Chondrocyte (in vitro differentiated cells): ENCODE data around the gene KRT85. TPM values are rescaled to one million over a fixed set of nuclear protein-coding genes. Genes with fewer than 3 reads are reported as not detected.

Experiments used
- DNase-seq: peaks from one replicate; pipeline ENCODE4 v3.0.0; 2021; ENCODE audit warnings: mixed read lengths, low spot score
- H3K27ac Mint-ChIP-seq: one replicate; pipeline ENCODE4 v1.8.0; 2021; ENCODE audit warnings: mild to moderate bottlenecking, moderate library complexity, mixed read lengths; ENCODE audit not compliant: unreplicated experiment
- H3K27me3 Mint-ChIP-seq: 2 replicates; pipeline ENCODE4 v1.8.0; 2021; ENCODE audit warnings: low read depth, mixed read lengths
- H3K36me3 Mint-ChIP-seq: 2 replicates; pipeline ENCODE4 v1.8.0; 2021; ENCODE audit warnings: low read depth, mixed read lengths
- H3K4me1 Mint-ChIP-seq: 2 replicates; pipeline ENCODE4 v1.8.0; 2021; ENCODE audit warnings: low read depth, mild to moderate bottlenecking, mixed read lengths
- H3K4me3 Mint-ChIP-seq: one replicate; pipeline ENCODE4 v1.8.0; 2021; ENCODE audit warnings: mild to moderate bottlenecking, moderate library complexity, mixed read lengths; ENCODE audit not compliant: unreplicated experiment
- H3K9me3 Mint-ChIP-seq: 2 replicates; pipeline ENCODE4 v1.8.0; 2021; ENCODE audit warnings: low read depth, mixed read lengths
- CTCF ChIP-seq: fragments of 200-600 bp; sonication (generic); IDR thresholded peaks from 2 replicates; pipeline ENCODE4 v1.5.0; 2021; ENCODE audit warnings: antibody characterized with exemption, mild to moderate bottlenecking, moderate library complexity
- total RNA-seq: library from RNA; stranded (reverse); gene quantifications from 3 replicates; pipeline ENCODE4 v1.2.1, GENCODE V29; 2021

Gene KRT85
- total RNA-seq, 1 donor from 2014 or later = not detected

- Mint-ChIP-seq H3K27ac (no peak overlapping the region), H3K4me3 (no peak overlapping the region), H3K9me3 (no peaks in the 10 kb centered on the region), H3K36me3 (no peaks in the 10 kb centered on the region), H3K27me3 (peaks cover 39% of the 10 kb centered on the region), H3K4me1 (peaks cover 4% of the 10 kb centered on the region)
- no peak for DNase-seq
- TF ChIP-seq CTCF = no peak
Observed at GRCh38 chr12:52353766-52354165, 13.5 kb downstream of the KRT85 start.

GRCh38 chr12:52352951-52353350, 14.3 kb downstream of the KRT85 start:
- DNase-seq = no peak
- Mint-ChIP-seq H3K9me3 (no peaks in the 10 kb centered on the region), H3K4me1 (peaks cover 4% of the 10 kb centered on the region), H3K27me3 (peaks cover 43% of the 10 kb centered on the region), H3K36me3 (no peaks in the 10 kb centered on the region), H3K27ac (no peak overlapping the region), H3K4me3 (no peak overlapping the region)
- no peak for TF ChIP-seq CTCF

- no peak overlapping the region for H3K27ac Mint-ChIP-seq
- no peak overlapping the region for H3K4me3 Mint-ChIP-seq
- H3K27me3 Mint-ChIP-seq = peaks cover 47% of the 10 kb centered on the region
- no peaks in the 10 kb centered on the region for H3K36me3 Mint-ChIP-seq
- DNase-seq = no peak
- H3K4me1 Mint-ChIP-seq = peaks cover 4% of the 10 kb centered on the region
- H3K9me3 Mint-ChIP-seq = no peaks in the 10 kb centered on the region
- TF ChIP-seq CTCF = no peak
Observed at GRCh38 chr12:52351196-52352059, 15.9 kb downstream of the KRT85 start.

GRCh38 chr12:52350786-52351185, 16.5 kb downstream of the KRT85 start:
- Mint-ChIP-seq H3K36me3 (no peaks in the 10 kb centered on the region), H3K4me3 (no peak overlapping the region), H3K4me1 (peaks cover 5% of the 10 kb centered on the region), H3K27ac (no peak overlapping the region), H3K9me3 (no peaks in the 10 kb centered on the region), H3K27me3 (peaks cover 47% of the 10 kb centered on the region)
- DNase-seq = no peak
- no peak for TF ChIP-seq CTCF

GRCh38 chr12:52350021-52350620, 17.2 kb downstream of the KRT85 start:
- peaks cover 10% of the 10 kb centered on the region for H3K4me1 Mint-ChIP-seq
- H3K27me3 Mint-ChIP-seq = peaks cover 45% of the 10 kb centered on the region
- no peak overlapping the region for H3K27ac Mint-ChIP-seq
- H3K4me3 Mint-ChIP-seq = no peak overlapping the region
- H3K36me3 Mint-ChIP-seq = no peaks in the 10 kb centered on the region
- TF ChIP-seq CTCF = no peak
- DNase-seq = no peak
- H3K9me3 Mint-ChIP-seq = no peaks in the 10 kb centered on the region
